Stimulated activated CD8-positive, alpha-beta memory T cell treated with anti-CD3 and anti-CD28 coated beads, Interleukin-12 subunit alpha, Interleukin-12 subunit beta, amount 100 ng/mL, for 24 hours (primary cell): ENCODE data around the gene RETSAT.

ENCODE experiments used
- DNase-seq: peaks from one replicate; pipeline ENCODE4 v3.0.0-alpha.2; 2020; ENCODE audit errors: extremely low read depth

The RETSAT gene

GRCh38 chr2:85308201-85308600, 46.1 kb downstream of the RETSAT start:
- no peak for DNase-seq

- DNase-seq = no peak
These were observed 46.8 kb downstream of the RETSAT start for GRCh38 chr2:85307527-85307897.

GRCh38 chr2:85303780-85304531, 50.4 kb downstream of the RETSAT start:
- DNase-seq = no peak

- DNase-seq = no peak
These were observed 52.2 kb downstream of the RETSAT start for GRCh38 chr2:85302121-85302520.
